Sigmoid colon (tissue), 4 donors: ENCODE measurements around the gene ZNF831.

Experiments used
- CTCF ChIP-seq, 4 experiments: fragments of 450-650 bp in 3 of 4; fragments of 200-600 bp in 1 of 4; IDR thresholded peaks; one replicate each; pipeline ENCODE4 v1.5.1; 2016 to 2019; ENCODE audit warnings: antibody characterized with exemption in 4 of 4, mild to moderate bottlenecking in 3 of 4, moderate library complexity in 2 of 4
- POLR2AphosphoS5 ChIP-seq, 4 donors: sonication (generic); formaldehyde crosslinking; IDR thresholded peaks; one replicate each; pipeline ENCODE4 v1.6.1; 2017; ENCODE audit warnings: antibody characterized with exemption in 4 of 4

DNA sequence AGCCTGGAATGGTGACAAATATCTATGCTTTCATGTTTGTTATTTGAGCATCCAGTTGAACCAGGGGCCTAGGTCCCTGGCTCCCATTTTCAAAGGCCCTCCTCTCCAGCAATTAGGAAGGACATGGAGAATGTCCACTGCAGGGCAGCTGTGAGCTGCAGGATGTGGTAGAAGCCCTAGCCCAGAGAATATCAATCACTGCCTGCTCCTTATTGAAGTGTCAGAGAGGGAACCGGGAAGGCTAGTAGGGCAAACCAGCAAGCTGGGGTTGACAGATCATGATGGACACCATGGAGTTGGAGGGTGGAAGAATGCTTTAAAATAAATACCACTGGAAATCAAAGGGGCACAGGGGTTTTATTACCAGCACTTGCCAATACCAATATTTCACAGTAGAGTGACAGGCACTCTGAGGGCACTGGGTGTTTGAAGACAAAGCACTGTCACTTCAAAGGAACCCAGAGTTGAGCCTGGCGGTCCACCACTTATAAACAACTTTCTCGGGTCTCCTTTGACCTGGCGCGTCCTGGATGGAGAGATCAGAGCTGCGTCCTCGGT is 47.7 kb downstream of the ZNF831 start:
- TF ChIP-seq POLR2AphosphoS5 (IDR thresholded peaks at IDR 0.05) (no peak), CTCF (IDR thresholded peaks at IDR 0.05) (no peak)
